HG03039 (cell line): ENCODE measurements around the gene RSPH1.

Experiments used
- ATAC-seq: cut with Tn5 transposase; IDR thresholded peaks from one replicate; pipeline ENCODE4 v1.9.1; 2021; ENCODE audit warnings: mild to moderate bottlenecking, moderate library complexity; ENCODE audit not compliant: unreplicated experiment

RSPH1 gene

DNA sequence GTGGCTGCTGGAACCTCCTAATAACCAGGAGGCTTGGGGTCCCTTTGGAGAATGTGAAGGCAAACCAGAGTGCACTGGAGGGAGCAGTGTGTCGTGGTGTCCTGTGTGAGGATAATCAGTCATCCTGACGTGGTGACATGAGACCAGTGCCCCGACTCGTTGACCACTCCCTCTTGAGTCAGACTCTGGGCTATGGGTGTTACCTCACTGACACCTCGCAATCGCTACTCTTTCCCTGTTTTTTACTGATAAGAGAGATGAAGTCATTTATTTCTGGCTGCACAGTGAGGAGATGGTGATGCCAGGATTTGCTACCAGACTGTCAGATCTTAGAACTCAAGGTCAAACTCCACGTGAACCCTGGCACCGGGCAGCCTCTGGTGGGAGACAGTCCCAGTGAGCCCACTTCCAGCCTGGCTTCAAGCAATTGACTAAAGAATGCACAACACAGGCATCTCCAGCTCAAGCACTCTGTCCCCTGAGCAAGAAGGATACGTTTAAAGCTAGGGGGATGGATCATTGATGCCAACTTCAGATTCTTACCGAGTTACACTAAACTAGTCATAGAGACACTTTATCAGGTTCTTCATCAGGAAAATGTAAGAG, 62.0 kb downstream of the RSPH1 start:
- ATAC-seq: no peak

DNA sequence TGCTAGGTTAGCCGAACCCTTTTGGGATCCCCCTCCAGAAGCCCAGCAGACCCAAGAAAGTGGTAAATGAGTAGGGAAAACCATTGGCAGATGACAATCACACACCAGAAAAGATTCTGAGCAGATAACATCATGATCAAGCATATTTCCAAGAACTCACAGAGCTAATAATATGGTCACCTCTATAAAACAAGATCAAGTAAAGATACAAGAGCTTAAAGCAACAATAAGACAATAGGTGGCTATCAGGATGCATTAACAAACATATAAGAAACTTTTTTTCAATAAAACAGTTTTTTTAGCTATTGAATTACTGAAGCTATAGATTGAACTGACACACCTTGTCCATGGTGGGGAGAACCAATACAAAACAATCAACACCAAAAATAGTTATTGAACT, 63.3 kb downstream of the RSPH1 start:
- ATAC-seq: no peak

DNA sequence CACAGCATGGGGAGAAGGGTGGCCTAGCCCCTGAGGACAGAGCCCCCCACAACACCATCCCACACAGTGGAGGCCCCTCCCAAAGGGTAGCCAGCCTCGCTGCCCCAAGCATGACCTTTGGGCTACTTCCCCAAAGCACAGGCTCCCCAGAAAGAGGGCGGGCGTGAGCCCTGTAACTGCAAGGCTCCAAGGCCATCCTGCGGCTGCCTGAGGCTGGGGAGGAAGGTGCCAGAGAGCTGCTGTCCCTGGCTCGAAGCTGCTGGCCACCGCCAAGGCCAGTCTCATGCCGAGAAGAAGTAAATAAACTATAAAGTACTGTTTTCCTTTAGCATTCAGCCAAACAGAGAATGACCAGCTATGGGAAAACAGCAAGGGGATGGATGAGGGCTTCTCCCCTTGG, 64.8 kb downstream of the RSPH1 start:
- ATAC-seq: no peak

DNA sequence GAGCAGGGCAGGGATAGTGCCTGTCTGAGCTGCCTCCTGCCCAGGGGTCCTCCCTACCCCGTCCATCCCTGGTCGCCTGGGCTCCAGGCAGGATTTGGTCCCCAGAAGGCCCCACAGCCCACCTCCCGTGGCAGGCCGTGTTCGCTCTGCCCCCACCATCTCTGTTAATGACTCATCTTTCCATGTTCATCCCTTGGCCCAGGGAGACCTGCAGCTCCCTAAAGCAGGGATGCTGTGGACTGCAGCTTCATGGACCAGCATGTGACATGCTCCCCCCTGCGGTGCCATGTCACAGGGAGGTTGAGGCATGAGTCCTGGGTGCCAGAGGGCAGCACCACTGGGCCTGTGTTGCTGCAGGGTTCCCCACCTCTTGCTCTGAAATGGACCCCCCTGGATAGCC, 65.5 kb downstream of the RSPH1 start:
- no peak for ATAC-seq

DNA sequence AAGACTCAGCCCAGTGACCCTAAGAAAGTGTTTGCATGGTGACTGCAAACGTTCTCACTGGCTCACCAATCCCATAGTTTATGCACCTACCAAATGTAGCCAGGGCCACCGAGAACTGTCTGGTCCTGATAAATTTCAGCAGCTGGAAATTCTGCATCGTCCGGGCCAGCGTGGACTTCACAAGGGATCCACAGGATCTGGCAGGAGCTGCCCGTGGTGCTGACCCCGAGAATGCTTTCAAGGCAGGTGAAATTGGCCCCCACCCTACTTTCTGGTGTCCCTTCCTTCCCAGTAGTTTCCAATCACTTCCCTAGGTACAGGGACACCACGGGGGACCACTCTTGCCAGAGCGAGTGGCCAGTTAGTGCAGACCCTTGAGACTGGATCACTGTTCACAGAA, 66.2 kb downstream of the RSPH1 start:
- no peak for ATAC-seq

DNA sequence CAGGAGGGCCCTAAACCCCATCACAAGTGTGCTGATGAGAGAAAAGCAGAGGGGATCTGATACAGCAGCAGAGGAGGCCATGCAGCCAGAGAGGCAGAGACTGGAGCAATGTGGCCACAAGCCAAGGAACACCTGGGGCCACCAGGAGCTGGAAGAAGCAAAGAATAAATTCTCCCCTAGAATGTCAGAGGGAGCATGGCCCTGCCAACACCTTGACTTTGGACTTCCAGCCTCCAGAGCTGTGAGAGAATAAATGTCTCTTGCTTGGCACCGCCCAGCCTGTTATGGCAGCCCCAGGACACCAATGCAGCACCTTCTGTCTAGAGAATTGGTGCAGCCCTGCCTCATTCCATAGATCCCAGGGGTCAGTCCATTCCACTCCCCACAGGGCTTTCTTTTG, 67.0 kb downstream of the RSPH1 start:
- no peak for ATAC-seq

DNA sequence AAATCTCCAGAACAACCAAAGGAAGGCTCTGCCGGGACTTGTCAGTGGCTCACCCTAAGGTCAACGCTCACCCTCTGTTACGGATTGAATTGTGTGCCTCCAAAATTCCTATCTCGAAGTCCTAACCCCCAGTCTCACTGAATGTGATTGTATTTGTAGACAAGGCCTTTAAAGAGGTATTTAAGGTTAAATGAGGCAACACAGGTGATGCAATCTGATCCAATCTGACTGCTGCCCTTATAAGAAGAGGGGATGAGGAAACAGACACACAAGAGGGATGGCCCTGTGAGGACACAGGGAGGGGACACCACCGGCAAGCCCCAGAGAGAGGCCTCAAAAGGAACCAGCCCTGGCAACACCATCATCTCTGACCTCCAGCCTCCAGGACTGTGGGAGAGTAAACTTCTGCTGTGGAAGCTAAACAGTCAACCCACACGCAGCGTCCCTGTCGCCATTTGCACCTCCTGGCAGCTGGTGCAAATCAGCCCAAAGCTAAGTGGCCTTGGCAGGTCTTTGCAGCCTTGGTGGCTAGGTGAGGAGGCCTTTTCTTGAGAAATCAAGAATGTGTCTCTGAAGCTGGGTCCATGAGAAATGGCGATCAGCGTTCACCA, 68.1 kb downstream of the RSPH1 start:
- no peak for ATAC-seq

DNA sequence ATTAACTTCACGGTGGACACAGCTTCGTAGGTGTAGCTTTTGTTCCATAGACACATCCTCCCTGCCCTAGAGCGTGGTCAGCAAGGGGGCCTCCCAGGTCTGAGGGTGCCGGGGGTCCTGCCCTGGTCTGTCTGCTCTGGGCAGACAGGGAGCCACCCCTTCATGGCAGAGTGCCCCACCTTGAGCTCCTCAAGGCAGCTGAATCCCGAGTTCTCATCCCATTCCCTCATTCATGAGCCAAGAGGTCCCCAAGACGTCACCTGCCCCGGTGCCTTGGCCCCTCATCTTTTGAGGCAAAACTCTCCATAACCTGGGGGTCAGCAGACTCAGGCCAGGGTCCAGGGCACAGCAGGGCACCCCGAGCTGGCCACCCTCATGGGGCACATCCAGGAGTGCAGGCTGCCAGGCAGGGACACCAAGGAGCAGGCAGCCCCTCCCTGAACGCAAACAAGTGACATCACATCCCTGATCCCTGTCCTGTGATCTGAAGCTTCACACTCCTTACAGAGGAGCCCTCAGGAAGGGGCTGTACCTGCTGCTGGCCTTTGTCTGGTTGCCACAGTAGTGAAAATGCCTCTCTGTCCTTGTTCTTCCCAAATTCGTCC, 69.0 kb downstream of the RSPH1 start:
- no peak for ATAC-seq

DNA sequence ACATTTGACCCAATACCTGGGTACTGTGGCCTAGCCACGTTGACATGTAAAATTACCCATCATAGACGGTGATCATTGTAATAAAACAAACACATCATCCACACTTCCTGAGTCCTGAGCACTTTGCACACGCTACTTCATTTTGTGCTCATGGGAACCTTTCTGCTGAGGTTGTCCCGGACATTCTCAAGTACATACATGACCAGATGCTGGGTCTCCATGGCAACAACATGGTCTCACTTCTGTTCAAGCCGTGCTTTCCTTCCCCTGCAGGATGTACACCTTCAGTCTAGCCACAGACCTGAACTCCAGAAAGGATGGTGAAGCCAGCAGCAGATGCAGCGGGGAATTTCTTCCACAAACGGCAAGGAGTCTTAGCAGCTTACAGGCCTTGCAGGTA, 69.6 kb downstream of the RSPH1 start:
- ATAC-seq: no peak

DNA sequence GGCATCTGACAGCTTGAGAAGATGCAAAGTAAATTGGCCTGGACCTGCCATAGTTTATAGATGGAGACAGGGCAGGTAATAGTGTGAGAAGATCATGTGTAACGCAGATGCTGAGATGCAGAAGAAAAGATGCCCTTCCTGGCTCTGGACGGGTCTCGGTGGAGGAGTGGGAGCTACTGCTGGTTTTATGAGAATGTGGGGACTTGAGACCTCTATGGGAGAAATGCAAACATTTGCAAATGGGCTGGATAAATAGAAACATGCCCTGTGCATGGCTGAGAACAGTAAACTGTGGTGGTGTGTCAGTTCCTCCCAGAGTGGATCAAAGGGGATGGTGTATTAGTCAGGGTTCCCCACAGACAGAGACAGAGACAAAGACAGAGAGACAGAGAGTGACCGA, 70.4 kb downstream of the RSPH1 start:
- ATAC-seq: no peak

DNA sequence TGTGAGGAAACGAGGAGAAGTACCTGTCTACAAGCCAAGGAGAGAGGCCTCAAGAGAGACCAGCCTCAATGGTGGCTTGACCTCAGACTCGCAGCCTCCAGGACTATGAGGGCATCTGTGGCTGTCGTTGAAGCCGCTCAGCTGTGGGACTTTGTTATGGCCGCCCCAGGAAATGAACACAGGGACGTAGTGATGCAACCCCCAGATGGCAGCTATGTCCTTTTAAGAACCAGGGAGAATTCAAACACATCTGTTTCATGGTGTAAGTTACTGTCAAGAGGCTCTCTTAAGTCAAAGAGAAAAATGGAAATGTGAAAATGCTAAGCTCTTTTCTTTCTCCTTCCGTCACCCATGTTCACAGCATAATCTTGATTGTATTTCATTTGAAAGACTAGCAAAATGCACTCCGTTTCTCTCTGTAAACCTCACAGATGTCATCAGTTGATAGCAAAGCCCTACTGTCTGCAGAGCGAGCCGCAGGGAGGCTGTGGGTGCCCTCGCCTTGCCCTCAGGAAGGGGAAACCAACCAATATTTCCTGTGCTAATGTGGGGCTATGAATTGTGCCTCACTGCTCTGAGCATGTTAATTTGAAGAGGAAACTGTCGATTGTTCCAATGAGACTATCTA, 71.0 kb downstream of the RSPH1 start:
- no peak for ATAC-seq

DNA sequence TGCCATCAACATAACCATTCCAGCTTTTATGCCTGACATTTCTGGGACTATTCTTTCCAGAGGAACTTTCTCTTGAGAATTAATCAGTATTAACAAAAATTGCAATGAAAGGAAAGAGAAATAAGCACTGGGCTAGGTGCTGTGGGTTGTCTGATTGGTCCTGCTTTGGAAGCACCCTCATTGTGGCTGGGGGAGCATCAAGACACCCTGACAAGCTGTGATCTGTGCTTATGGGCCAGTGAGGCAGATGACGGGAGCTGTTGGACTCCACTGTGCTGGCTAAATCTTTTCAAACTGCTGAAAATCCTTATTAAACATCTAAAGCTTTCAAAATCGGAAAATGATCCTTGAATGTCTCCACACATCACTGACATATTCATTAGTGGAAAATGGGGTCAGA, 72.3 kb downstream of the RSPH1 start:
- ATAC-seq: no peak

DNA sequence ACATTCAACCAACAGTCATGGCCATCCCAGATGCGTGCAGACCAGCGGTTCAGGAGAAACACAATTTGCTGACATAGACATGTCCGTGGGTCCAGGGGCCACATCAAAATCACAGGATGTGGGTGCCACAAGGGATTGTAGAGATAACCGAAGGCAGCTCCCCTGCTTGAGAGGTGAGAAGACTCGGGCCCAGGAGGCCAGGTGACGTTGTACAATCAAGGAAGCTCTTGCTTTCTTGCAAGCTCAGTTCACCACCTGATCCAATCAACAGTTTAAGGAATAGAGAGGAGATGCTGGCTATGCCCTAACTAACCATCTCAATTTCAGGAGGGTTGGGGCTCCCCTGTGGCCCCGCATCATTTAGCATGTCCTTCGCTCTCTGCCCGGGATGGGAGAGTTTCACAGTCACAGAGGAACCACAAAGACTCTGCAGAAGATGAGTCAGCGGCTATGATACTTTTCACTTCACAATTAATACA, 72.8 kb downstream of the RSPH1 start:
- no peak for ATAC-seq
